Left ventricle myocardium inferior (tissue), 1 donor: Measurements from ENCODE around the gene IP6K3. TPM values are rescaled to one million over a fixed set of nuclear protein-coding genes. Genes with fewer than 3 reads are reported as not detected.

ENCODE experiments used
- DNase-seq: peaks from one replicate; pipeline ENCODE4 v3.0.0-alpha.2; 2020
- H3K27ac ChIP-seq: fragments of 200-600 bp; replicated peaks from 2 replicates; pipeline ENCODE4 v1.8.0; 2021
- H3K27me3 ChIP-seq: fragments of 200-600 bp; 2 replicates; pipeline ENCODE4 v1.8.0; 2021; ENCODE audit warnings: low read depth
- H3K36me3 ChIP-seq: fragments of 200-600 bp; 2 replicates; pipeline ENCODE4 v1.8.0; 2021
- H3K4me1 ChIP-seq: fragments of 200-600 bp; 2 replicates; pipeline ENCODE4 v1.8.0; 2021
- H3K4me3 ChIP-seq: fragments of 200-600 bp; 2 replicates; pipeline ENCODE4 v1.8.0; 2021; ENCODE audit warnings: mild to moderate bottlenecking, moderate library complexity
- H3K9me3 ChIP-seq: fragments of 200-600 bp; replicated peaks from 2 replicates; pipeline ENCODE4 v1.8.0; 2021
- intact Hi-C: fragments of 100-400 bp; cut with micrococcal nuclease; formaldehyde crosslinking; loops from one replicate; pipeline ENCODE4 v1.11.0; 2022
- total RNA-seq: library from RNA; stranded (reverse); fragmentation: NEBNext Ultra II Directional; extraction: Animal tissue kit (Norgen Biotek cat#: 25700); gene quantifications from one replicate; pipeline ENCODE4 v1.2.1, GENCODE V29; 2021
- TF ChIP-seq, protein P1 (sequence below): fragments of 200-600 bp; IDR thresholded peaks from 2 replicates; pipeline ENCODE4 v1.8.0; 2021; ENCODE audit warnings: antibody characterized with exemption, mild to moderate bottlenecking, borderline replicate concordance
- donor health status: DM: no; HTN: yes; CAD: no; lungs with severe emphysema.

Gene IP6K3
- total RNA-seq, 1 donor from 2014 or later = 42.0 TPM

- H3K9me3 ChIP-seq = no peaks in the 10 kb centered on the region
- peaks cover 30% of the 10 kb centered on the region for H3K4me1 ChIP-seq
- H3K27ac ChIP-seq = no peak overlapping the region
- H3K36me3 ChIP-seq = peaks cover 67% of the 10 kb centered on the region
- TF ChIP-seq, protein P1, sequence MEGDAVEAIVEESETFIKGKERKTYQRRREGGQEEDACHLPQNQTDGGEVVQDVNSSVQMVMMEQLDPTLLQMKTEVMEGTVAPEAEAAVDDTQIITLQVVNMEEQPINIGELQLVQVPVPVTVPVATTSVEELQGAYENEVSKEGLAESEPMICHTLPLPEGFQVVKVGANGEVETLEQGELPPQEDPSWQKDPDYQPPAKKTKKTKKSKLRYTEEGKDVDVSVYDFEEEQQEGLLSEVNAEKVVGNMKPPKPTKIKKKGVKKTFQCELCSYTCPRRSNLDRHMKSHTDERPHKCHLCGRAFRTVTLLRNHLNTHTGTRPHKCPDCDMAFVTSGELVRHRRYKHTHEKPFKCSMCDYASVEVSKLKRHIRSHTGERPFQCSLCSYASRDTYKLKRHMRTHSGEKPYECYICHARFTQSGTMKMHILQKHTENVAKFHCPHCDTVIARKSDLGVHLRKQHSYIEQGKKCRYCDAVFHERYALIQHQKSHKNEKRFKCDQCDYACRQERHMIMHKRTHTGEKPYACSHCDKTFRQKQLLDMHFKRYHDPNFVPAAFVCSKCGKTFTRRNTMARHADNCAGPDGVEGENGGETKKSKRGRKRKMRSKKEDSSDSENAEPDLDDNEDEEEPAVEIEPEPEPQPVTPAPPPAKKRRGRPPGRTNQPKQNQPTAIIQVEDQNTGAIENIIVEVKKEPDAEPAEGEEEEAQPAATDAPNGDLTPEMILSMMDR = no peak
- intact Hi-C loops = no loop called here
- no peak for DNase-seq
- H3K4me3 ChIP-seq = no peak overlapping the region
- H3K27me3 ChIP-seq = no peaks in the 10 kb centered on the region
Measured at GRCh38 chr6:33688006-33688405, 58.7 kb downstream of the IP6K3 start.

GRCh38 chr6:33686981-33687975, 59.4 kb downstream of the IP6K3 start:
- H3K9me3 ChIP-seq = no peaks in the 10 kb centered on the region
- TF ChIP-seq, protein P1 = no peak
- intact Hi-C loops = no loop called here
- no peak overlapping the region for H3K4me3 ChIP-seq
- no peaks in the 10 kb centered on the region for H3K27me3 ChIP-seq
- H3K4me1 ChIP-seq = peaks cover 22% of the 10 kb centered on the region
- DNase-seq = no peak
- H3K36me3 ChIP-seq = peaks cover 73% of the 10 kb centered on the region
- no peak overlapping the region for H3K27ac ChIP-seq

- intact Hi-C loops = no loop called here
- TF ChIP-seq, protein P1 = no peak
- Histone ChIP-seq H3K27ac (no peak overlapping the region), H3K4me1 (peaks cover 13% of the 10 kb centered on the region), H3K36me3 (peaks cover 73% of the 10 kb centered on the region), H3K9me3 (no peaks in the 10 kb centered on the region), H3K27me3 (no peaks in the 10 kb centered on the region), H3K4me3 (no peak overlapping the region)
- no peak for DNase-seq
Measured at GRCh38 chr6:33686225-33686924, 60.3 kb downstream of the IP6K3 start.

- H3K27ac ChIP-seq = no peak overlapping the region
- DNase-seq = no peak
- H3K4me3 ChIP-seq = no peak overlapping the region
- peaks cover 6% of the 10 kb centered on the region for H3K4me1 ChIP-seq
- intact Hi-C loops = no loop called here
- H3K27me3 ChIP-seq = no peaks in the 10 kb centered on the region
- no peaks in the 10 kb centered on the region for H3K9me3 ChIP-seq
- TF ChIP-seq, protein P1 = no peak
- peaks cover 78% of the 10 kb centered on the region for H3K36me3 ChIP-seq
Measured at GRCh38 chr6:33685411-33686224, 61.1 kb downstream of the IP6K3 start.

DNA sequence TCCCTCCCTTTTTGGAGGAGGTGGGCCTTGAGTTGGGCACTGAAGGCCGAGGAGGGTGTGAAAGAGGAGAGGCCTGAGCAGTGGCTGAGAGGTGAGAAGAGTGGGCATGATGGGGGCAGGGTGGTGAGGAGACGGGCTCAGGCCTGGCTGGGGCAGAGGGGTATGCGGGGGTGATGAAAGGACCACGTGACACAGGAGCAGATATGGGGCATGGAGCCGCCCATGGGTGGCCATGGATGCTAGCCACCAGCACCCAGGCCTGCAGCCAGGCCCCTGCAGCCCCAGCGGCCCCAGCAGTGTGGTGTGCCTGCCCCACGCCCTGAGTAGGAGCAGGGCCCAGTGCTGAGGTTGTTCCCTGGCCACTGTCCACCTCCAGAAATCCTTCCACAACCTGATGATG, 61.7 kb downstream of the IP6K3 start:
- H3K27me3 ChIP-seq = no peaks in the 10 kb centered on the region
- DNase-seq = no peak
- H3K4me1 ChIP-seq = no peaks in the 10 kb centered on the region
- H3K9me3 ChIP-seq = no peaks in the 10 kb centered on the region
- no peak overlapping the region for H3K27ac ChIP-seq
- intact Hi-C loops = no loop called here
- peaks cover 85% of the 10 kb centered on the region for H3K36me3 ChIP-seq
- H3K4me3 ChIP-seq = no peak overlapping the region
- TF ChIP-seq, protein P1 = no peak
